Small intestine (tissue), 7 donors: ENCODE results near the gene SPP1. TPM values are rescaled to one million over a fixed set of nuclear protein-coding genes. Genes with fewer than 3 reads are reported as not detected.

ENCODE experiments used
- DNase-seq, 2 donors: peaks; one replicate each; pipeline versions ENCODE4 v3.0.0 to v3.0.0-alpha.2; 2013
- FAIRE-seq: peaks from 2 replicates; lab custom pipeline; 2012; peaks lifted over from hg19 to GRCh38; lab: Jason Lieb, UNC
- H3K27ac ChIP-seq, 3 donors: one replicate each; pipeline ENCODE4 v1.5.1; 2013; ENCODE audit warnings: low read length in 2 of 3, mild to moderate bottlenecking in 2 of 3, control low read depth in 1 of 3, inconsistent platforms in 1 of 3, low read depth in 1 of 3, moderate library complexity in 1 of 3
- H3K27me3 ChIP-seq, 3 donors: one replicate each; pipeline ENCODE4 v1.6.1; 2013; ENCODE audit warnings: low read length in 3 of 3, inconsistent platforms in 1 of 3; ENCODE audit not compliant: control insufficient read depth in 3 of 3, insufficient read depth in 3 of 3
- H3K36me3 ChIP-seq, 3 donors: one replicate each; pipeline ENCODE4 v1.6.1; 2013; ENCODE audit warnings: low read length in 3 of 3, inconsistent platforms in 1 of 3, low read depth in 1 of 3, mild to moderate bottlenecking in 1 of 3, moderate library complexity in 1 of 3; ENCODE audit not compliant: control insufficient read depth in 3 of 3, insufficient read depth in 2 of 3
- H3K4me1 ChIP-seq, 3 donors: one replicate each; pipeline ENCODE4 v1.6.1; 2013; ENCODE audit warnings: low read length in 2 of 3, inconsistent platforms in 1 of 3, low read depth in 1 of 3, mild to moderate bottlenecking in 1 of 3, moderate library complexity in 1 of 3; ENCODE audit not compliant: control insufficient read depth in 3 of 3, insufficient read depth in 2 of 3
- H3K4me3 ChIP-seq, 3 donors: one replicate each; pipeline ENCODE4 v1.5.1; 2013; ENCODE audit warnings: low read length in 3 of 3, control low read depth in 1 of 3, inconsistent platforms in 1 of 3, low read depth in 1 of 3, mild to moderate bottlenecking in 1 of 3, moderate library complexity in 1 of 3
- H3K9me3 ChIP-seq, 2 donors: one replicate each; pipeline ENCODE4 v1.6.1; 2013; ENCODE audit warnings: low read depth in 1 of 2, low read length in 1 of 2; ENCODE audit not compliant: control insufficient read depth in 2 of 2, insufficient read depth in 1 of 2
- WGBS, 3 donors: extraction: QIAGEN DNeasy Blood & Tissue Kit; methylation state at CpG; one replicate each; pipeline ENCODE4 v1.1.7; 2013; 5-methylcytosine and 5-hydroxymethylcytosine counted together
- polyA plus RNA-seq, 4 donors: library from polyadenylated mRNA; stranded (reverse) in 3 of 4; unstranded in 1 of 4; fragments of 200-250 nt in 3 of 4; fragments of 120-200 nt in 1 of 4; gene quantifications; one replicate each; pipeline versions ENCODE4 v1.2.1 to v1.2.3, GENCODE V29; 2013
- donor health status: healthy with polysubstance abuse.
- donor health status: control.
- donor health status: control.
- donor health status: Bipolar disorder and iron deficiency.
- donor health status: healthy.

SPP1 gene
- polyA plus RNA-seq, 4 donors, result 2.2 to 12.8 (median 3.5) TPM

GRCh38 chr4:88009871-88010270, 34.4 kb downstream of the SPP1 start:
- Histone ChIP-seq H3K27me3 (peaks cover 0 to 10% (median 0%) of the 10 kb centered on the region in 3 donors), H3K4me3 (no peak overlapping the region), H3K4me1 (peaks cover 0 to 7% (median 0%) of the 10 kb centered on the region in 3 donors), H3K27ac (no peak overlapping the region), H3K36me3 (no peaks in the 10 kb centered on the region), H3K9me3 (no peaks in the 10 kb centered on the region)
- 82 to 96% (median 83%) methylated on average over 5 of the region's 5 CpGs for WGBS, 3 donors
- DNase-seq (no peak), FAIRE-seq (no peak)

- Histone ChIP-seq H3K36me3 (no peaks in the 10 kb centered on the region), H3K27ac (no peak overlapping the region), H3K27me3 (peaks cover 0 to 10% (median 0%) of the 10 kb centered on the region in 3 donors), H3K4me1 (peaks cover 0 to 7% (median 0%) of the 10 kb centered on the region in 3 donors), H3K9me3 (no peaks in the 10 kb centered on the region), H3K4me3 (no peak overlapping the region)
- DNase-seq (no peak), FAIRE-seq (no peak)
- WGBS, 3 donors, result 39 to 75% (median 57%) methylated on average over 2 of the region's 2 CpGs
Observed at GRCh38 chr4:88010966-88011365, 35.5 kb downstream of the SPP1 start.

GRCh38 chr4:88012647-88013046, 37.1 kb downstream of the SPP1 start:
- Histone ChIP-seq H3K27ac (no peak overlapping the region), H3K27me3 (no peaks in the 10 kb centered on the region), H3K9me3 (no peaks in the 10 kb centered on the region), H3K36me3 (no peaks in the 10 kb centered on the region), H3K4me3 (no peak overlapping the region), H3K4me1 (peaks cover 0 to 5% (median 0%) of the 10 kb centered on the region in 3 donors)
- no peak for DNase-seq
- FAIRE-seq, result no peak
- 71 to 92% (median 76%) methylated on average over 3 of the region's 3 CpGs for whole genome bisulfite sequencing, 3 donors

GRCh38 chr4:88014386-88014905, 38.9 kb downstream of the SPP1 start:
- Histone ChIP-seq H3K27ac (no peak overlapping the region), H3K4me1 (no peaks in the 10 kb centered on the region), H3K36me3 (no peaks in the 10 kb centered on the region)

GRCh38 chr4:88015659-88016295, 40.3 kb downstream of the SPP1 start:
- no peak for FAIRE-seq
- Histone ChIP-seq H3K4me3 (no peak overlapping the region), H3K4me1 (no peaks in the 10 kb centered on the region), H3K27me3 (no peaks in the 10 kb centered on the region), H3K9me3 (no peaks in the 10 kb centered on the region), H3K27ac (peak overlapping the region in 1 of 3 donors; percentile 28), H3K36me3 (peaks cover 0 to 6% (median 0%) of the 10 kb centered on the region in 3 donors)
- 90 to 94% (median 94%) methylated on average over 10 of the region's 10 CpGs for WGBS, 3 donors
- no peak for DNase-seq

More at GRCh38 chr4:88014386-88014905, 38.9 kb downstream of the SPP1 start:
- Histone ChIP-seq H3K4me3 (no peak overlapping the region), H3K9me3 (no peaks in the 10 kb centered on the region), H3K27me3 (no peaks in the 10 kb centered on the region)
- 91 to 100% (median 92%) methylated on average over 3 of the region's 3 CpGs for WGBS, 3 donors
- DNase-seq (no peak), FAIRE-seq (no peak)

- peak overlapping the region in 1 of 3 donors; percentile 45 for H3K27ac ChIP-seq
- H3K9me3 ChIP-seq, result no peaks in the 10 kb centered on the region
- DNase-seq (no peak), FAIRE-seq (no peak)
- no peaks in the 10 kb centered on the region for H3K27me3 ChIP-seq
- WGBS, 3 donors, result 73 to 94% (median 91%) methylated on average over 7 of the region's 7 CpGs
- H3K36me3 ChIP-seq, result peaks cover 0 to 6% (median 0%) of the 10 kb centered on the region in 3 donors
- H3K4me1 ChIP-seq, result peaks cover 0 to 2% (median 0%) of the 10 kb centered on the region in 3 donors
- H3K4me3 ChIP-seq, result no peak overlapping the region
Observed at GRCh38 chr4:88017516-88018297, 42.2 kb downstream of the SPP1 start.

- H3K9me3 ChIP-seq, result no peaks in the 10 kb centered on the region
- no peak overlapping the region for H3K4me3 ChIP-seq
- no peaks in the 10 kb centered on the region for H3K27me3 ChIP-seq
- peaks cover 0 to 6% (median 0%) of the 10 kb centered on the region in 3 donors for H3K4me1 ChIP-seq
- H3K27ac ChIP-seq, result peak overlapping the region in 2 of 3 donors; percentile 45 to 85
- FAIRE-seq (no peak), DNase-seq (no peak)
- WGBS, 3 donors, result 71 to 91% (median 88%) methylated on average over 5 of the region's 5 CpGs
- peaks cover 0 to 6% (median 0%) of the 10 kb centered on the region in 3 donors for H3K36me3 ChIP-seq
Observed at GRCh38 chr4:88018466-88018865, 43.0 kb downstream of the SPP1 start.

- peaks cover 0 to 10% of the 10 kb centered on the region in 2 donors for H3K9me3 ChIP-seq
- FAIRE-seq, result no peak
- no peak overlapping the region for H3K27ac ChIP-seq
Observed at GRCh38 chr4:88021824-88022223, 46.3 kb downstream of the SPP1 start.

More at GRCh38 chr4:88021824-88022223, 46.3 kb downstream of the SPP1 start:
- Histone ChIP-seq H3K27me3 (no peaks in the 10 kb centered on the region), H3K4me1 (peaks cover 0 to 6% (median 0%) of the 10 kb centered on the region in 3 donors), H3K36me3 (peaks cover 0 to 17% (median 0%) of the 10 kb centered on the region in 3 donors), H3K4me3 (no peak overlapping the region)
- peak in 1 of 2 donors; percentile 14 for DNase-seq
